Measurements from ENCODE around the gene MGARP. TPM values are rescaled to one million over a fixed set of nuclear protein-coding genes. Genes with fewer than 3 reads are reported as not detected.

The MGARP gene
- total RNA-seq, 4 donors from 2014 or later = 1.4 TPM; not detected in 3

- Histone ChIP-seq H3K4me3 (peak overlapping the region; percentile 63 to 97 (median 76)), H3K36me3 (peaks cover 0 to 30% (median 0%) of the 10 kb centered on the region in 3 donors), H3K4me1 (peaks cover 0 to 56% (median 12%) of the 10 kb centered on the region in 4 donors), H3K27ac (peak overlapping the region; percentile 78 to 93 (median 90)), H3K27me3 (no peaks in the 10 kb centered on the region), H3K9me3 (no peaks in the 10 kb centered on the region)
- WGBS, 2 donors = 1% methylated on average over 49 to 51 of the region's 51 CpGs
- TF ChIP-seq EP300 (IDR thresholded peaks at IDR 0.05) (peak in 1 of 2 donors; percentile 87), CTCF (IDR thresholded peaks at IDR 0.05) (peak; percentile 92 to 99 (median 95)), POLR2A (IDR thresholded peaks at IDR 0.05) (peak in 1 of 2 donors; percentile 56)
- DNase-seq (ENCODE audit: low spot score in 2 of 2) = peak; percentile 98 to 100
These were observed 15.3 kb upstream of the MGARP start for GRCh38 chr4:139295206-139295941.

GRCh38 chr4:139286186-139286698 lies 6.2 kb upstream of the MGARP start:
- H3K9me3 ChIP-seq = peaks cover 0 to 8% (median 0%) of the 10 kb centered on the region in 4 donors
- no peak for TF ChIP-seq CTCF (IDR thresholded peaks at IDR 0.05)
- TF ChIP-seq POLR2A (IDR thresholded peaks at IDR 0.05) = no peak
- TF ChIP-seq EP300 (IDR thresholded peaks at IDR 0.05) = no peak
- H3K36me3 ChIP-seq = peaks cover 0 to 71% (median 0%) of the 10 kb centered on the region in 3 donors
- no peak overlapping the region for H3K4me3 ChIP-seq
- H3K27ac ChIP-seq = no peak overlapping the region
- H3K4me1 ChIP-seq = no peaks in the 10 kb centered on the region
- no peaks in the 10 kb centered on the region for H3K27me3 ChIP-seq
- no peak for DNase-seq (ENCODE audit: low spot score in 2 of 2)
- WGBS, 2 donors = 96 to 99% methylated on average over 7 of the region's 7 CpGs

- DNase-seq (ENCODE audit: low spot score in 2 of 2) = no peak
- Histone ChIP-seq H3K4me3 (no peak overlapping the region), H3K9me3 (peaks cover 0 to 8% (median 0%) of the 10 kb centered on the region in 4 donors), H3K27me3 (peaks cover 0 to 19% of the 10 kb centered on the region in 2 donors), H3K36me3 (peaks cover 0 to 37% (median 0%) of the 10 kb centered on the region in 3 donors), H3K27ac (no peak overlapping the region), H3K4me1 (peaks cover 0 to 16% (median 0%) of the 10 kb centered on the region in 4 donors)
- no peak for TF ChIP-seq EP300 (IDR thresholded peaks at IDR 0.05)
- TF ChIP-seq CTCF (IDR thresholded peaks at IDR 0.05) = no peak
- TF ChIP-seq POLR2A (IDR thresholded peaks at IDR 0.05) = no peak
These were observed 2.7 kb upstream of the MGARP start for GRCh38 chr4:139282721-139283075.

- Histone ChIP-seq H3K27me3 (peaks cover 0 to 23% of the 10 kb centered on the region in 2 donors), H3K36me3 (peaks cover 0 to 32% (median 0%) of the 10 kb centered on the region in 3 donors), H3K4me1 (peaks cover 0 to 16% (median 0%) of the 10 kb centered on the region in 4 donors), H3K9me3 (peaks cover 0 to 8% (median 0%) of the 10 kb centered on the region in 4 donors), H3K27ac (no peak overlapping the region), H3K4me3 (no peak overlapping the region)
- WGBS, 2 donors = 58 to 66% methylated on average over 7 of the region's 7 CpGs
- TF ChIP-seq CTCF (IDR thresholded peaks at IDR 0.05) (no peak), POLR2A (IDR thresholded peaks at IDR 0.05) (no peak), EP300 (IDR thresholded peaks at IDR 0.05) (no peak)
- no peak for DNase-seq (ENCODE audit: low spot score in 2 of 2)
These were observed 2.2 kb upstream of the MGARP start for GRCh38 chr4:139282065-139282720.

Measured in tibial nerve (tissue), 4 donors.